H9 (cell line): ENCODE measurements around the gene DPYD. TPM values are rescaled to one million over a fixed set of nuclear protein-coding genes. Genes with fewer than 3 reads are reported as not detected.

Source experiments
- DNase-seq: peaks from one replicate; pipeline ENCODE4 v3.0.0-alpha.2; 2017
- H2AFZ ChIP-seq: one replicate; pipeline ENCODE4 v1.6.1; 2013; ENCODE audit warnings: mild to moderate bottlenecking, low read length, control low read depth, moderate library complexity
- H2AK5ac ChIP-seq: 2 replicates; pipeline ENCODE4 v1.6.1; 2013; ENCODE audit warnings: low read length, control low read depth, mixed read lengths; ENCODE audit not compliant: insufficient read length
- H2BK120ac ChIP-seq: one replicate; pipeline ENCODE4 v1.6.1; 2013; ENCODE audit warnings: low read depth, mild to moderate bottlenecking, low read length, control low read depth, inconsistent platforms; ENCODE audit not compliant: poor library complexity, severe bottlenecking
- H2BK12ac ChIP-seq: 2 replicates; pipeline ENCODE4 v1.6.1; 2013; ENCODE audit warnings: low read length, control low read depth, mixed read lengths, low read depth; ENCODE audit not compliant: insufficient read length
- H2BK15ac ChIP-seq: 2 replicates; pipeline ENCODE4 v1.6.1; 2013; ENCODE audit warnings: low read depth, low read length, control low read depth
- H2BK20ac ChIP-seq: one replicate; pipeline ENCODE4 v1.6.1; 2013; ENCODE audit warnings: low read depth, mild to moderate bottlenecking, low read length, control low read depth, inconsistent platforms; ENCODE audit not compliant: poor library complexity, severe bottlenecking
- H2BK5ac ChIP-seq: 2 replicates; pipeline ENCODE4 v1.6.1; 2013; ENCODE audit warnings: low read length, control low read depth, mixed read lengths; ENCODE audit not compliant: insufficient read length
- H3K14ac ChIP-seq: 2 replicates; pipeline ENCODE4 v1.6.1; 2013; ENCODE audit warnings: low read length, control low read depth; ENCODE audit not compliant: insufficient read depth
- H3K18ac ChIP-seq: 2 replicates; pipeline ENCODE4 v1.6.1; 2013; ENCODE audit warnings: low read depth, mild to moderate bottlenecking, mixed read lengths, low read length, control low read depth; ENCODE audit not compliant: insufficient read length
- H3K23ac ChIP-seq: 2 replicates; pipeline ENCODE4 v1.6.1; 2013; ENCODE audit warnings: low read length, control low read depth, mixed read lengths, low read depth; ENCODE audit not compliant: insufficient read length
- H3K23me2 ChIP-seq: 2 replicates; pipeline ENCODE4 v1.6.1; 2013; ENCODE audit warnings: low read depth, mild to moderate bottlenecking, mixed read lengths, low read length, control low read depth; ENCODE audit not compliant: insufficient read length, poor library complexity, severe bottlenecking
- H3K27ac ChIP-seq: 2 replicates; pipeline ENCODE4 v1.5.1; 2013; ENCODE audit warnings: low read length, control low read depth, mixed read lengths, low read depth; ENCODE audit not compliant: insufficient read length
- H3K27me3 ChIP-seq: 2 replicates; pipeline ENCODE4 v1.6.1; 2013; ENCODE audit warnings: low read length, control low read depth, inconsistent platforms; ENCODE audit not compliant: insufficient read depth
- H3K4ac ChIP-seq: 2 replicates; pipeline ENCODE4 v1.6.1; 2013; ENCODE audit warnings: low read depth, mild to moderate bottlenecking, control low read depth, inconsistent platforms, low read length, moderate library complexity
- H3K4me1 ChIP-seq: 2 replicates; pipeline ENCODE4 v1.6.1; 2013; ENCODE audit warnings: low read length, control low read depth, inconsistent platforms; ENCODE audit not compliant: insufficient read depth
- H3K4me2 ChIP-seq: 2 replicates; pipeline ENCODE4 v1.6.1; 2013; ENCODE audit warnings: low read length, control low read depth, mixed read lengths; ENCODE audit not compliant: insufficient read length, insufficient read depth
- H3K56ac ChIP-seq: 2 replicates; pipeline ENCODE4 v1.6.1; 2013; ENCODE audit warnings: low read depth, mild to moderate bottlenecking, mixed read lengths, low read length, control low read depth; ENCODE audit not compliant: insufficient read length
- H3K79me1 ChIP-seq: 2 replicates; pipeline ENCODE4 v1.6.1; 2013; ENCODE audit warnings: low read depth, mild to moderate bottlenecking, moderate library complexity, low read length, control low read depth, inconsistent platforms; ENCODE audit not compliant: insufficient read depth, poor library complexity, severe bottlenecking
- H3K79me2 ChIP-seq: 2 replicates; pipeline ENCODE4 v1.6.1; 2013; ENCODE audit warnings: low read length, control low read depth, inconsistent platforms; ENCODE audit not compliant: insufficient read depth
- H3K9ac ChIP-seq: 2 replicates; pipeline ENCODE4 v1.6.1; 2013; ENCODE audit warnings: low read length, control low read depth, mixed read lengths; ENCODE audit not compliant: insufficient read length; ENCODE audit errors: extremely low read depth
- H3K9me3 ChIP-seq: one replicate; pipeline ENCODE4 v1.6.1; 2013; ENCODE audit warnings: low read depth, low read length, inconsistent platforms; ENCODE audit not compliant: control insufficient read depth
- H3T11ph ChIP-seq: one replicate; pipeline ENCODE4 v1.6.1; 2013; ENCODE audit warnings: mild to moderate bottlenecking, low read length, control low read depth, inconsistent platforms
- H4K20me1 ChIP-seq: one replicate; pipeline ENCODE4 v1.6.1; 2013; ENCODE audit not compliant: control insufficient read depth, insufficient read length, insufficient read depth
- H4K5ac ChIP-seq: 2 replicates; pipeline ENCODE4 v1.6.1; 2013; ENCODE audit warnings: low read depth, mild to moderate bottlenecking, mixed read lengths, low read length, control low read depth; ENCODE audit not compliant: insufficient read length
- H4K8ac ChIP-seq: replicated peaks from 2 replicates; pipeline ENCODE4 v1.6.1; 2013; ENCODE audit warnings: low read length, control low read depth, mixed read lengths, low read depth; ENCODE audit not compliant: insufficient read length
- H4K91ac ChIP-seq: 2 replicates; pipeline ENCODE4 v1.6.1; 2013; ENCODE audit warnings: low read depth, mild to moderate bottlenecking, moderate library complexity, mixed read lengths, low read length, control low read depth; ENCODE audit not compliant: insufficient read length
- H3K27ac Mint-ChIP-seq, 3 experiments: 2 replicates in 2 of 3; 3 replicates in 1 of 3; pipeline ENCODE4 v1.8.0; 2020 to 2021; ENCODE audit warnings: mixed read lengths in 3 of 3, mild to moderate bottlenecking in 1 of 3, moderate library complexity in 1 of 3
- H3K27me3 Mint-ChIP-seq: 2 replicates; pipeline ENCODE4 v1.8.0; 2021; ENCODE audit warnings: low read depth, mild to moderate bottlenecking, moderate library complexity, mixed read lengths
- H3K36me3 Mint-ChIP-seq, 3 experiments: 2 replicates in 2 of 3; 3 replicates in 1 of 3; pipeline ENCODE4 v1.8.0; 2020 to 2021; ENCODE audit warnings: low read depth in 3 of 3, mixed read lengths in 3 of 3; ENCODE audit not compliant: insufficient read depth in 1 of 3
- H3K4me1 Mint-ChIP-seq, 2 experiments: 2 replicates each; pipeline ENCODE4 v1.8.0; 2020; ENCODE audit warnings: mixed read lengths in 2 of 2
- H3K4me3 Mint-ChIP-seq, 2 experiments: 2 replicates in 1 of 2; 3 replicates in 1 of 2; pipeline ENCODE4 v1.8.0; 2020 to 2021; ENCODE audit warnings: mild to moderate bottlenecking in 2 of 2, mixed read lengths in 2 of 2, moderate library complexity in 1 of 2
- H3K9me3 Mint-ChIP-seq, 2 experiments: 2 replicates in 1 of 2; 3 replicates in 1 of 2; pipeline ENCODE4 v1.8.0; 2020; ENCODE audit warnings: mild to moderate bottlenecking in 2 of 2, mixed read lengths in 2 of 2, moderate library complexity in 1 of 2
- WGBS: extraction: QIAGEN DNeasy Blood & Tissue Kit; methylation state at CpG from one replicate; pipeline ENCODE4 v1.1.7; 2013; ENCODE audit warnings: missing lambda C conversion rate, low lambda C conversion rate, mixed read lengths; ENCODE audit not compliant: insufficient read length; ENCODE audit errors: extremely low coverage; 5-methylcytosine and 5-hydroxymethylcytosine counted together
- total RNA-seq: library from RNA; stranded (reverse); gene quantifications from 2 replicates; pipeline ENCODE4 v1.2.1, GENCODE V29; 2021
- TF ChIP-seq, protein P1 (sequence below): fragments of 200-600 bp; sonication (generic); conservative IDR thresholded peaks from 3 replicates; pipeline ENCODE4 v1.8.0; 2021; ENCODE audit warnings: antibody characterized with exemption, mild to moderate bottlenecking

The DPYD gene
- total RNA-seq, 1 experiment from 2014 or later: 0.37 TPM

DNA sequence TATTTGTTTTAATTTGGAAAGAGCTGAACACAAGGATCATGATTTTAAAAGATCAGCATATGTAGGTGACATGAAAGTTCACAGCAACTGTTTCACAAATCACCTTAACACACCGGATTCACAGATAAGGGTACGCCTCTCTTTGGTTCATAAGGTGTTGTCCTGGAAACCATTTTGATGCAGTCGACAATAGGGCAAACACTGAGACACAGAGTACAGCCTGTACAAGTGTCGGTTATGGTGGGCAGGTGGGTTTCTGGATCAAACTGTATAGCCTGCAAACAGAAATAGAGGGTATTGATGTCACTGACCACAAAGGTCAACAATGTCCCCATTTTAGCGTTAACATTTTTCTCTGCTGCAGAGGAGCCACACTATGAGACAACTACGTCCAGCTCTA, 842.0 kb downstream of the DPYD start:
- Histone ChIP-seq H3K56ac (no peak overlapping the region), H3K4me1 (no peaks in the 10 kb centered on the region), H3K4me2 (no peak overlapping the region), H2AK5ac (no peak overlapping the region), H4K8ac (no peak overlapping the region), H2BK120ac (no peak overlapping the region), H2AFZ (no peak overlapping the region), H3K27me3 (no peaks in the 10 kb centered on the region), H4K91ac (no peak overlapping the region), H2BK20ac (no peak overlapping the region), H3K14ac (no peak overlapping the region), H4K20me1 (no peaks in the 10 kb centered on the region), H3T11ph (no peak overlapping the region), H2BK12ac (no peak overlapping the region), H3K9me3 (no peaks in the 10 kb centered on the region), H3K9ac (no peak overlapping the region), H3K23ac (no peak overlapping the region), H3K79me1 (no peaks in the 10 kb centered on the region), H3K79me2 (no peaks in the 10 kb centered on the region), H2BK5ac (no peak overlapping the region), H3K4ac (no peak overlapping the region), H4K5ac (no peak overlapping the region), H3K27ac (no peak overlapping the region), H2BK15ac (no peak overlapping the region), H3K23me2 (no peaks in the 10 kb centered on the region), H3K18ac (no peak overlapping the region)
- H3K27me3 Mint-ChIP-seq: no peaks in the 10 kb centered on the region
- no peak for DNase-seq
- no peaks in the 10 kb centered on the region for H3K9me3 Mint-ChIP-seq
- no peak overlapping the region for H3K4me3 Mint-ChIP-seq
- no peak overlapping the region for H3K27ac Mint-ChIP-seq
- H3K4me1 Mint-ChIP-seq: no peaks in the 10 kb centered on the region; a peak in 1 of 4 replicates
- TF ChIP-seq, protein P1, sequence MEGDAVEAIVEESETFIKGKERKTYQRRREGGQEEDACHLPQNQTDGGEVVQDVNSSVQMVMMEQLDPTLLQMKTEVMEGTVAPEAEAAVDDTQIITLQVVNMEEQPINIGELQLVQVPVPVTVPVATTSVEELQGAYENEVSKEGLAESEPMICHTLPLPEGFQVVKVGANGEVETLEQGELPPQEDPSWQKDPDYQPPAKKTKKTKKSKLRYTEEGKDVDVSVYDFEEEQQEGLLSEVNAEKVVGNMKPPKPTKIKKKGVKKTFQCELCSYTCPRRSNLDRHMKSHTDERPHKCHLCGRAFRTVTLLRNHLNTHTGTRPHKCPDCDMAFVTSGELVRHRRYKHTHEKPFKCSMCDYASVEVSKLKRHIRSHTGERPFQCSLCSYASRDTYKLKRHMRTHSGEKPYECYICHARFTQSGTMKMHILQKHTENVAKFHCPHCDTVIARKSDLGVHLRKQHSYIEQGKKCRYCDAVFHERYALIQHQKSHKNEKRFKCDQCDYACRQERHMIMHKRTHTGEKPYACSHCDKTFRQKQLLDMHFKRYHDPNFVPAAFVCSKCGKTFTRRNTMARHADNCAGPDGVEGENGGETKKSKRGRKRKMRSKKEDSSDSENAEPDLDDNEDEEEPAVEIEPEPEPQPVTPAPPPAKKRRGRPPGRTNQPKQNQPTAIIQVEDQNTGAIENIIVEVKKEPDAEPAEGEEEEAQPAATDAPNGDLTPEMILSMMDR: no peak
- no peaks in the 10 kb centered on the region for H3K36me3 Mint-ChIP-seq
- no CpG with 5 or more reads among the region's 6 CpGs for WGBS
